Activated naive CD4-positive, alpha-beta T cell treated with Interleukin-2 at 50 U/mL for 16 hours (primary cell): ENCODE data around the gene CXCR5.

ENCODE experiments used
- DNase-seq: peaks from one replicate; pipeline ENCODE4 v3.0.0-alpha.2; 2020

The CXCR5 gene

DNA sequence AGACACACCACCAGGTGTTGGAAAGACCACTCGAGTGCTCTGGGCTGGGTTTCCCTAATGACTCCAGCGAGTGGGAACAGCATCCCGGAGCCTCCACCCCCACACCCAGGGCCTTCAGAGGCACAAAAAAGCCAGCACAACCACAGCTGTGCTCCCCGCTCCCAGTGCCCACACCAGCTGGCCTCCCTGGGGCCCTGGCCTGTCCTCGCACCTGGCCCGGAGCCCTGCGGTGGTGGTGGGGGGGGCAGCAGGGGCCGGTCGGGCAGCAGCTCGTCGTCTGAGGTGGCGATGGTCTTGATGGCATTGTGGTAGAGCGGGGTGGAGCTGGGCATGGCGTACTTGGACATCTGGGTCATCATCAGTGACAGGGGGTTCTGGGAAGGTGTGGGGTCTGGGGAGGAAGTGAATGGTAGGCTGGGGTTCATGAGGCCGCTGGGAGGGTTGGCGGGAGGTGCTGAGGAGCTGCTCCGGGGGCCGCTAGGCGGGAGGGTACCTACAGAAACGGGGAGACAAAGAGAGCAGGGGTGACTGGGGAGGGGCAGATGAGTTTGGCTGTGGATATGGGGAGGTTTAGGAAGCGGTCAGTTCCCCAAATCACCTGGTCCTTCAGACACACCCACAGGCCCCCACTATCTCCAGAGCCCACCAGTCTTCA lies 16.1 kb downstream of the CXCR5 start:
- DNase-seq: no peak

DNA sequence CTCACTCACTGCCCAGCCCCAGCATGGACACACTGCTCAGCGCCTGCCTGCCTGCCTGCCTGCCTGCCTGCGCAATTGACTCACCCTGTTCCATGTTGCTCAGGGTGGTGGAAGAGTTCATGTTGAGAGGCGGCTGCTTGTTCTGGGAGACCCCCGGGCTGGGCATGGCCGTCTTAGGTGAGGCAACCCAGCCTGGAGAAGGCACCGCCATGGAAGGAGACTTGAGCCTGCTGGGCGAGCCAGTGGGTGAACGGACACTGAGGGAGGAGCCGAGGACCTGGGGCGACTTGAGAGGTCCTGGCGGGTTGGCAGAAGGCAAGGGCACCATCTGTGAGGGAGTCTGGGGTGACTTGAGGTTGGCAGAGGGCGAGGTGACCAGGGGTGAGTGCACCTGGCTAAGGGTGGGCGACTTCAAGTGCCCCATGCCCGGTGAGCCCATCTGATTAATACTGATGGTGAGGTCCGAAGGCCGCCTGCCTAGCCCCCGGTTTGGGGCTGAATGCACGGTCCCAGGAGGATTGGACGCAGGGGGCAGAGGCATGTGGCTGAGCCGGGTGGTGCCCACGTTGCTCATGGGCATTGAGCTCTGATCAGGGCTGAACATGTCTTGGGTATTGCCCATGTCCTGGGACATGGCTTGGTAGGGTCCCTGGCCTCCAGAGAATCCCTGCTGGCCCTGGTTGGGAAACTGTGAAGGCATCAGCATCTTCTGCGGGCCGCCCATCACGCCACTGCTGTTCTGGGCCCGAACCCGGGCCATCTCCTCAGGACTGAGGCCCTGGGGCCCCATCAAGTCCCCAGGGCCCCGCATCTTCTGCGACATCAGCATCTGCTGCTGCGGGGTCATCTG lies 17.1 kb downstream of the CXCR5 start:
- DNase-seq: no peak

DNA sequence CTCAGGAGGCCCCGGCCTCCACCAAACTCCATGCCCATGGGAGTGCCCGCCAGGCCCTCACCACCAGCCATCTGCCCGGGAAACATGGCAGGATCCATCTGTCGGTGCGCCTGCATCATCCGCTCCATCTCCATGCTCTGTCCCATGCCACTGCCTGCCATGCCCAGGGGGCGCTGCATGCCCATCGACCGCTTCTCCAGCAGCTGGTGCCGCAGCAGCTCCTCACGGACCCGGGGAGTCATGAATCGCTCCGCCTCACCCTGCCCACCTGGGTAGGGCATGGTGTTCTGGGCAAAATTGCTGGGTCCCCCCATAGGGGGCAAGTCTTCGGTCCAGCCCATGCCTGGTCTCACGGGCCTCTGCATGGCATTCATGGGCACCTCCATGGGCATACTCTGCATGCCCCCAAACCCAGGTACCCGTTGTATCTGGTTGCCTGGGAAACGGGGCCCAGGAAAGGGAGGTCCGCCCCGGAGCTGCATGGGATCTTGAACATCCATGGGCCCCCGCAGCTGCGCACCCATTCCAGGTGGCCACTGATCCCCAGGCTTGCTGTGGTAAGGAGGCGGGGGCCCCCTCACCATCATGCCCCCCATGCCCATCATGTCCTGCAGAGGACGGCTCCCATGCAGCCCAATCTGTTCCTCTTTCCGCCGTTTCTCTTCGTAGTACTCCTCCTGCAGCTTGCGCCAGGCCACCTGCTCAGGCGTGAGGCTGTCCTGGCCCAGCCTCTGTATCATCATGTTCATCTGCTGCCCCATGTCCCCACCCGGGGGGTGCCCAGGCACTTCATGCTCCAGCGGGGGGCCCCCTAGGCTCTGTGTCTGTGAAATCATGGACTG lies 18.0 kb downstream of the CXCR5 start:
- DNase-seq: no peak

DNA sequence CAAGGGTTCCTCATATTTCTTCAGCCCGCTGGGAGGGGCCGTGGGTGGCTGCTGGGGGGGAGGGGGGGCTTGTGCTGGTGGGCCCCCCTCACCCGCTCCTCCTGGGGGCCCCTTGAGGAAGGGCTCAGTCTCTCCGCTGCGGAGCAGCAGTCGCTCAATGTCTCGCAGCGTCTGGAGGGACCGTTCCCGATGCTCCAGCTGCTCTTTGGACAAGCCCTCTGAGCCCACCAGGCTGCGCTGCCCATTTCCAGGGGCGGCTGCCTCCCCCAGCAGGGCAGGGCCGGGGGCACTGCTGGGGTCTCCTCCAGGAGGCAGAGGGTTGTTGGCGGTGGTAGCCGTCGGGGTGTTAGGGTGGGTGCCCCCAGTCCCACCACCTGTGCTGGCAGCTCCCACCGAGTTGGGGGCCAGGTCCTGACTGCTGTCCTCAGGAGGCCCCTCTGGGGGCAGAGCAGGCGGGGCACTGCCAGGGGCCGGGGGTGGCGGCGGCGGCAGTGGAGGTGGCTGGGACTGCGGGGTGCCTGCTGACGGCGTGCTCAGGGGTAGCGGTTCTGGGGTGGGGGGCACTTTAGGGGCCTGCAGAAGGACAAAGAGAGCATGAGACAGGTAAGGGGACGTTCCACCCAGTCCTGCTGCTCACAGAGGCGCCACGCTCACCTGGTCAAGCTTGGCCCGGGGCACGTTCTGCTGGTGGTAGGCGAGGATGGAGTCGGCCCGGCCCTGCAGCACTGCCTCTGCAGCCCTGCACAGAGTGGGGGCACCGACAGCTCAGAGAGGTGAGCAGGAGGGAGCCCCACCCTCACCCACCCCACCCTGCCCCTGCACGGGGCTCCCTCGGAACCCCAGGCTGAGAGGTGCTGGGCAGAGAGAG lies 18.9 kb downstream of the CXCR5 start:
- DNase-seq: no peak

DNA sequence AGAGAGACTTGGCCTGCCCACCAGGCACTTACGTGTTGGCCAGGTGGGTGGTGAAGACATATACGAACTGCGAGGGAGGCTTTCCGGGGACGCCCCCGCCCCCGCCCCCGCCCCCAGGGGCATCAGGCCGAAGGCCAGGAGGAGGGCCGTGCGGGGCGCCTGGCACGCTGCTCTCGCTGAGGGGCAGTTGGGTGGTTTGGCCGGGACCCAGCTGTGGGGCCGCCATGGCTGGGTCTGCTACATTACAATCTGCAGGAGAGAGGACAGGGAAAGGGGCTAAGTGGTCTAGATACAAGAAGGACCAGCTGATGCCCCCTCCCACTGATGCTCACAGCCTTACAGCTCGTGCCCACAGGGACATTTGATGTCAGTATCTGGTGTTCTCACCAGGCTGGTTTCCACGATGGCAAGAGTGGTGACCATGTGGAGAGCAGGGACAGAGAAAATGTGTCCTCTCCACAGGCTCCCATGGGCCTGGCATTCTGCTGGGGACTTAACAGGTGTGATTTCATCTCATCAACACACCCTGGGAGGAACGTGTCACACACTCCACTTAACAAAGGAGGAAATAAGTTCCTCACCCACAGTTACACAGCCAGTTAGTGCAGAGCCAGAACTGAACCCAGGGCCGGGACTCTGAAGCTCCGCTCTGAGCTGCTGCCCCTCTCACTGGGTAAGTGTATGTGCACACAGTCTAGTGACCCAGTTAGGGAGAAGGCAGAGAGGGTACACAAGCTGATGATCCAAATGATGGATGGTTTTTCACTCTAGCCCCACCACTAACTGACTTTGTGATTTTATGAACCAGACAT lies 19.7 kb downstream of the CXCR5 start:
- no peak for DNase-seq

DNA sequence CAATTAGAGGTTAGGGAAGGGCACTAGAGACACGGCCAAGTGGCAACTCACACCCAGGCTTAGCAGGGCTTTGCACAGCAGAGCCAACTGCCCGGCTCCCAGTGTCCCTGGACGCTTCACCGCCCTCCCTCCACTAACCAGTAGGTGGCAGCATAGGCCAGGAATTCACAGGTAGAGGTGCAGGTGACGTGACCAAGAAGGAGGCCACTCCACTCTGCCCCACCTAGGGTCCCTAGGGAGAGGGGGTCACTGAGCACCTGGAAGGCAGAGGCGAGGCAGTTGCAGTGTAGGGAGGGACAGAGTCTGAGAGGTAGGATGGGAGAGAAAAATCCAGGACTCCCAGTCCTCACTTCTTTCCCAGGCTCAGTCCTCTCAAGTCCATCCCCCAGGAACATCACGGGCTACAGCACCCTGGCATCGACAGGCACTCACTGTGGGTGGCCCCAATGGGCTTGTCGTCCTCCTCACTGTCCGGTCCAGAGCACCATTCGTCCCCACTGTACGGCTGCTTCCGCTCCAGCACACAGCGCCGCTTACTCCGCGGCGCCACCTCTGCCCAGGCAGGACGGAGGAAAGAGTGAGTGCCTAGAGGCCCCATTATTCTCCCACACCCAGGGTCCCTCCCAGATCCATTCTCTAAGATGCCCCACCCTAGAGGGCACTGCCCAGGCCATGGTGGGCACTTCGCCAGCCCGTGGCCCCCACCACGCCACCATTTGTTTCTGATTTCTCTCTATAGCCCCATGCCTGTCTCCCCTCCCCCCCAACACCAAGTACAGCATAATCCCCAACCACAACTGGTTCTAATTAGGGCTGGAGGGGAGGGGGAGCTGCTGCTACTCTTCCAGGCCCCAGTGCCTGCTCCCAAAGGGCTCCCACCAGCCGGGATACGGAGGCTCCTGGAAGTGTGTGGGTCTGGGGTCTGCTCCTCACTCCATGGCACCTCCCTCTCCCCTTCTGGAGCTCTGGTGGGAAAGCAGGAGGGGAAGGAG lies 23.7 kb downstream of the CXCR5 start:
- DNase-seq: peak; percentile 89

DNA sequence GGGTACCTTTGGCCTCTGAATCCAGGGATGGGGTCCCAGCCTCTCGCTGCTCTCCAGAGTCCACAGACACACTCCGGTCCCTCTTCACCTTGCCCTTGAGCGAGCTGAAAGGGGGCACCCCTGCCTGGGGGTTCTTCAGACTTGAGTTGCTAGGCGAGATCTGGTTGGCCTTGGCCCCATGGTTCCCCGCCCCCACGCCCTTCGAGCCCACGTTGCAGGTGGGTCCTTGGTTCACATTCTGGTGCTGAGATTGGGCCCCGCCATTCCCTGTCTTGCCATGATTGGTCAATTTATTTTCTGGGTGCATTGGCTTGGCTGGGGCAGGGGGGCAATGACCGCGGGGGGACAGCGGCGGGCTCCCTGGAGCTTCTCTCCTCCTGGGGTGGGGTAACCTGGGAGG lies 24.6 kb downstream of the CXCR5 start:
- DNase-seq: no peak

DNA sequence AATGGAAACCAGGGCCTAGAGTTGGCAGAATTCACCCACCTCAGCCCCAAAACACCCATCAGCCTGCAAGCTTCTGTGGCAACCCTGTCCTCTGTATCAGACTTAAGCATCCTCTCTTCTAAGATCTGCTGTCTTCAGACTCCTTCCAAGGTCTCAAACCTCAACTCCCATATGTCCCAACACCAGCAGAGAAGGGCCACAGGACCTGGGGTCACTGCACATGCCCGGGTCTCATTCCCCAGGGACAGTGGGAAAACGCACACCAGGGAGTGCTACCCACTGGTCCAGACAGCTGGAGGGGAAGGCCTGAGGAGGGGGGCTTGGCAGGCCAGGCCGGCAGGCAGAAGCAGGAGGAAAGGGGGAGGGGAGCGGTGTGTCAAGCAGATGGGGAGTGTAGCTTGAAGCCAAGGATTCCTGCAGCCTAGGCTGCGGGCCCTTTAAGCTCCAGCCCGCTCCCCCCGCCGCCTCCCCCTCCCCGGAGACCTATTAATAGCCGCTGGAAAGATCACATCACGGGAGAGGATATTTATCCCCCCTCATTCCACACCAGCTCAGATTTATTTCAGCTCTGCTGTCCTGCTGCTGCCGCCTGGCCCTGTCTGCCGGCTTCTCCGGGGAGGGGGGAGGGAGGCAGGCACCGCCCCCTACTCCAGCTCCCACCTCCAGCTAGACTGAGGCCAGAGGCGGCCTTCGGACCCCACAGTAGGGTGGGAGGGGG lies 25.4 kb downstream of the CXCR5 start:
- DNase-seq: no peak

DNA sequence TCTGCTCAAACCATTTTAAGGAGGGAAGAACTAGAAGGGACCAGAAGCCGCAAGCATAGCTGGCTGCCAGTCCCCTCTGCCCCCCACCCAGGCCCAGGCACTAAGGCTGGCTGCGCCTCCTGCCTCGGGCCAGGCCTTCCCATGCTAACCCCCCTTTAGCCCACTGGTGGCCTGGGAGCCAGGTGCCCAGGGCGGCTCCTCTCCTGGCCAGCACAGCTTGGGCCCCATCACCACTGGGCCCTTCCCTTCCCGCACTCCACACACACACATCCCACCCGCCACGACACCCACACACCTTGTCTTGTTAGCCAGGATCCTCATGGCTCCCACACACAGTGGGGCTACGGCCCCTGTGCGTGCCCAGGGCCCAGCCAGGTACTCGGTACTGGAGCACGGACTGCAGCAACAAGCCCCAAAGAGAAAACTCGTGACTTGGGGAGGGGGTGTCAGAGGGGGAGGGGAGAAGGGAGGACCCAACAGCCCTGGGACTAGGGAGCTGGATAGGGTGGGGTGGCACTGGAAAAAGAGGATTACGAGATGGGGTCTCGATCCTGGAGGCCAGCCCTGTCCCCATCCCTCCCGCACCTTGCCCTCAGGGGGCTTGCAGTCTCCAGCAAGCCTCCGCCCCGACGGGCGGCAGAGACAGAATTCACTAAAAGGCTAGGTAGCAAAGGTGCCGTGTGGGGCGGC lies 26.1 kb downstream of the CXCR5 start:
- DNase-seq: no peak

DNA sequence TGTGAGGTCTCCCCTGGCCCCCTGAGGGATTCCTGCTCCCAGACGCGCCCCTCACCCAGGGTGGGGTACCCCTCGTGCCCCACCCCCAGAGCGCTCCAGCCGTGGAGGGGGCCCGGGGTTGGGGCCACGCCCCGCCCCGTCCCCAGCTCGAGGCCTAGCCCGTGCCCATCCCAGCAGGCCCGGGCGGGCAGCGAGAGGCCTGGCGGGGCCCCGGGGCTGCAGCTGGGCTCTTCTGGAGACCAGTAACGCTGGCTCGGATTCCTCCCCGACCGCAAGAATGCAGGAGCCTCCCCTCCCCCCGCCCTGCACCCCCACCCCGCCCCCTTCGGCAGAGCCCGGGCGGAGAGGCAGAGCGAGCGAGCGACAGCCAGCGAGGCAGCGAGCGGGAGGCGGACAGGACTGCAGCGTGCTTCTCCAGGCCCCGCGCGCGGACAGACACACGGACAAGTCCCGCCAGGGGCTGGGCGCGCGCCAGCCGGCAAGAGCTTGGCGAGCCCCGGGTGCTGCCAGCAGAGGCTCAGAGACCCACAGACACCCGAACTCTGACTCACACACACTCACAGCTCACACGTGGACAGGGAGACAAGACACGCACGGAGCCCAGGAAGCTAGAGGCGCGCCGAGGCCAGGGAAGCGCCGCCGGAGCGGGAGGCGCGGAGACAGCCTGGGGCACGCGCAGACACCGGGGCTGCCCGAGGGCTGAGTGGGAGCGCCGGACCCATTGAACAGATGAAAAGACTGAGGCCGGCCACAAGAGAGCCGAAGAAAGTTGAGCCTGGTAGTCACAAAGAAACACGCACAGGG lies 26.8 kb downstream of the CXCR5 start:
- DNase-seq: peak; percentile 58

DNA sequence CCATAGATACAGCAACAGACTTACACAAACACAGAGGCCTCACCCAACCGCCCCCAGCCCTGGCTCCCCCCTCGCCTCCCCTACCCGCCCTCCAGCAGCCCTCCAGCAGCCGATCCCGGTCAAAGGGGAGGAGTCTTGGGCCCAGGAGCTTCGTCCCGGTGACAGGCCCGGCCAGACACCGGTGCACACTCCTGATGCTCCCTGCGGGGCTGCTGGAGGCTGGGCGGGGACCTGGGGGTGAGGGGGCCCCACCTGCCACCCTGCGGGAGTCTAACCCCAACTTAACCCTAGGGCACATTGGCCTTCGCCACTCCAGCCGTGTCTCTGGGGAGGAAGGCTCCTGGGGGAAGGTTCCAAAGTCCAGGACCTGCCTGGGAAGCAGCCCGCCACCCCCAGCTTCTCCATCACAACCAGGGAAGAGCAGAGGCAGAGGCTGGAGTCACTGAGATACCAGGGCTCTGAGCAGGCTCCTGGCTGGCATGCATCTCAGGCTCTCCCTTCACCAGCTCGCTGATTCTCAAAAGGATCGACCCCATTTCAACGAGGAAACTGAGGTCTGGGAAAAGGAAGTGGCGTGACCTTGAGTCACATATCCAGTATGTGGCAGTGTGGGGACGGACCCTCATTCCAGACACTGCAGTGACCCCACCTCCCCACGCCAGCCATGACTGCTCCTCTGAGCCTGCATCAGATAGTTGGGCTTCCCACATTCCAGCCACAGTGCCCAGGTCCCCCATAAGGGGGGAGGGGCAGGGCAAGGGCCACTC lies 27.6 kb downstream of the CXCR5 start:
- peak; percentile 31 for DNase-seq

DNA sequence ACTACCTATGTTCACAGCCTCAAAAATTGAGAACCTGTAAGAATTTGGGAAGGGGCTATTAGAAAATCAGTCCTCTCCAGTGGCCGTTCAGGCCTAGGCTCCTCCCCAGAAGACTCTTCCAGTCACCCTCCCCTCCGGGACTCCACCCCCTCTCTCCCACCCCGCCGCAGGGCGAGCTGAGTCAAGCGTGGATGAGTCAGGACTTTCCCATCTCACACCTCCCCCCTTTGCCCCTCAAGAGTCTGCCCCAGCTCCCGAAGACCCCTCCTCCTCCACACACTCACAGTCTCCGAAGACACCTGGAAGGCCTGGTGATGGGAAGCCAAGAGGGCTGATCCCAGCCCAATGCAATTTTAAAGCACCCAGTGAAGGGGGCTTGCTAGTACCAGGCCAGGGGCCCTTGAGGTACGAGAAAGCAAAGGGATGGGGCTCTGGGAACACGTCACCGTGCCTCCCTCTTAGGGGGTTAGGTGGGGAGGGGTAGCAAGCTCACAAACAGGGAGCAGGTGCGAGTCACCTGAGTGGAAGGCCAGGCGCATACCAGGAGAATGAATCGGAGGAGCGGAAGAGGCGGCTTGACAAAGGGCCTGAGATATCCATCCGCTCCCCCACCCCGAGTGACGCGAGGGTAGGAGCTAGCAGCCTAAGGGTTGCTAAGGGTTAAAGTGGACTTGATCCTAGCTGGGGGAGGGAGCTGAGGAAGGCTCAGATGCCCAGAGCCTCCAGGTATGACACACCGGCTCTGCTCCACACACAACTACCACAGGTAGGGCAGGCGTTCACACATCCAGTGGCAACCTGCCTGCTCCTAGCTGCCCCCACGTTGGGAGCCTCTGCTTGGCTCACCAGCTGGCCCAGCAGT lies 28.4 kb downstream of the CXCR5 start:
- DNase-seq: peak; percentile 84

DNA sequence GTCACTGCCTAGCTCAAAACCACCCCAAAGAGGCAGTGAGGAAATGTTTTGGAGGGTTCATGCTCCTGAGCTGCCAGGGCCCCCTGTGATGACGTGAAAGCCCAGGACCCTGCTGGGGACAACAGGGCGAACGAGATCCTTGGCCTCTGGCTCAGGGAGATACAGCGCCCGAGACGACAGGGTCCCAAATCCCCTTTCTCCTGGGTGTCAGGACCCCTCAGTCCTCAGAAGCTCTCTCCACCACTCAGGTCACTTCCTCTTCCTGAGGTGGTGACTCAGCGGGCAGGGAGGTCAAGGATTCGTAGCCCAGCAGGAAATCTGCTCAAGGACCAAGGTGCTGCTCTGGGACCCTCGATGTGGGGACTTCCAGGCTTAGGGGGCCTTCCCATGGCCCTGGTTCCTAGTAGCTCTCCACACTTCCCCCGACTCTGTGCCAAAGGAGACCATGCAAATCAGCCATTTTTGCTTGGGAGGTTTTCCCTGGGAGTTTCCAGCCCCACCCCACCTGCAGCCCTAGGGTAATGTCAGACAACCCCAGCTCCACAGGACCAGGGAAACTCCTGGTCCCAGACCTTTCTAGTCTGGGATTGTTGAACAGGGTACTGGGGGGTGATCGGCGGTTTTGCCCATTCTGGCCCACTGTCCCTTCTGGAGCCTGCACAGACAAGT lies 29.2 kb downstream of the CXCR5 start:
- DNase-seq: no peak

DNA sequence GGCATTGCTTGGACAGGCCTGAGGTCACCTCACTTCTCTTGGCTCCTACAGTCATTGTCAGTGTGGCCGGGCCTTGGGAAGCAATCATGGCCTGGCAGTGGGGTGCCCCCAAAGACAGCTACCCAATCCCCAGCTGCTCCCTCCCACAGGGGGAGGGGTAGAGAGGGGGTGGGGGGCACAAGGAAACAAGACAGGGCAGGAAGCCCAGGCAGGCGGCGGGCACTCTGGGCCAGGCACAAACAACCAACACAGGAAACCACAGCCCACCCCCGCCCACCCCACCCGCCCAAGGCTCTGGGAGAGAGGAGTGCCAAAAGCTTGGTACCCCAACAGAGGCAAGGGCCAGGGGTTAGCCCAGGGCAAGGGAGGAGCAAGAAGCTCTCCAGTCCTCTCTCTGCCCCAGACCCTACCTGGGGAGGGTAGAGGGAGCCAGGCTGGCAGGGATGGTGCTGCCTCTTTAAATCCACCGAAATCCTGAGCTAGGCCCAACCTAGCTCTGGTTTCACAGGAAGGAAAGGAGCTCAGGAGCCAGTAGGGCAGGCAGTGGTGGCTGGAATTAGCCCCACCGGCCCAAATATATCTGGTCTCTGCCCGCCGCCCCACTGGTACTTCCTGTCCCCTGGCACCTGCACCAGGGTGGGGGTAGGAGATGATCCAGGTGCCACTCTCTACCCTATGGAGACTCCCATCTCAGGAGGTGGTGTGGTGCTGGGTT lies 29.9 kb downstream of the CXCR5 start:
- peak; percentile 35 for DNase-seq
